H1 (cell line): ENCODE results near the gene LPCAT1. TPM values are rescaled to one million over a fixed set of nuclear protein-coding genes. Genes with fewer than 3 reads are reported as not detected.

Experiments
- CTCF ChIA-PET: fragments of 300-600 bp; sonication (Branson Sonifier 250); formaldehyde crosslinking; loops from one replicate; lab custom pipeline; 2021; ENCODE audit not compliant: partially characterized antibody; lab: Charles Lee
- POLR2A ChIA-PET: fragments of 300-600 bp; sonication (Branson Sonifier 250); formaldehyde crosslinking; loops from one replicate; lab custom pipeline; 2021; ENCODE audit warnings: inconsistent platforms; ENCODE audit not compliant: partially characterized antibody; lab: Charles Lee
- DNase-seq, 2 experiments: peaks; one replicate each; pipeline versions ENCODE4 v3.0.0 to v3.0.0-alpha.2; 2010 to 2022; ENCODE audit warnings: low spot score in 2 of 2, low read depth in 1 of 2, mixed read lengths in 1 of 2
- FAIRE-seq: peaks from 2 replicates; lab custom pipeline; 2011; peaks lifted over from hg19 to GRCh38; lab: Jason Lieb, UNC
- H2AFZ ChIP-seq: 2 replicates; pipeline ENCODE4 v1.8.1; 2012; ENCODE audit warnings: low read length, inconsistent platforms
- H2AK5ac ChIP-seq: 2 replicates; pipeline ENCODE4 v1.6.1; 2013; ENCODE audit warnings: low read depth, low read length
- H2BK120ac ChIP-seq: replicated peaks from 2 replicates; pipeline ENCODE3; 2013; ENCODE audit warnings: low read depth, low read length, inconsistent platforms
- H2BK12ac ChIP-seq: 2 replicates; pipeline ENCODE4 v1.6.1; 2013; ENCODE audit warnings: low read depth, low read length
- H2BK15ac ChIP-seq: 2 replicates; pipeline ENCODE4 v1.6.1; 2013; ENCODE audit warnings: low read length
- H2BK20ac ChIP-seq: 2 replicates; pipeline ENCODE4 v1.6.1; 2013; ENCODE audit warnings: low read length
- H2BK5ac ChIP-seq: 2 replicates; pipeline ENCODE4 v1.6.1; 2013; ENCODE audit warnings: low read depth, low read length
- H3K14ac ChIP-seq: 2 replicates; pipeline ENCODE4 v1.6.1; 2013; ENCODE audit warnings: inconsistent platforms; ENCODE audit not compliant: insufficient read length
- H3K18ac ChIP-seq: 2 replicates; pipeline ENCODE4 v1.6.1; 2013; ENCODE audit warnings: low read length; ENCODE audit errors: extremely low read depth
- H3K23ac ChIP-seq: 2 replicates; pipeline ENCODE4 v1.6.1; 2013; ENCODE audit warnings: inconsistent platforms; ENCODE audit not compliant: insufficient read length
- H3K23me2 ChIP-seq: 2 replicates; pipeline ENCODE4 v1.6.1; 2013; ENCODE audit warnings: low read depth, low read length
- H3K27ac ChIP-seq: 2 replicates; pipeline ENCODE4 v1.6.1; 2011; ENCODE audit warnings: low read depth, low read length, inconsistent platforms
- H3K27me3 ChIP-seq, 4 experiments: replicated peaks in 1 of 4; 1 replicate in 1 of 4; 2 replicates in 3 of 4; pipeline versions ENCODE4 v1.6.1 to v1.8.1; 2011 to 2013; ENCODE audit warnings: low read length in 3 of 4, mild to moderate bottlenecking in 3 of 4, inconsistent platforms in 2 of 4, mixed read lengths in 2 of 4, moderate library complexity in 1 of 4; ENCODE audit not compliant: control insufficient read depth in 3 of 4, insufficient read depth in 3 of 4; ENCODE audit errors: extremely low read depth in 1 of 4
- H3K36me3 ChIP-seq, 4 experiments: 2 replicates each; pipeline versions ENCODE4 v1.6.1 to v1.8.1; 2011 to 2013; ENCODE audit warnings: mild to moderate bottlenecking in 4 of 4, low read length in 3 of 4, moderate library complexity in 2 of 4, control low read depth in 1 of 4, inconsistent platforms in 1 of 4; ENCODE audit not compliant: insufficient read depth in 4 of 4, control insufficient read depth in 2 of 4
- H3K4ac ChIP-seq: replicated peaks from 2 replicates; pipeline ENCODE3; 2013; ENCODE audit warnings: low read length, low read depth, mixed read lengths, inconsistent platforms; ENCODE audit not compliant: insufficient read length
- H3K4me1 ChIP-seq, 4 experiments: replicated peaks in 1 of 4; 1 replicate in 1 of 4; 2 replicates in 3 of 4; pipeline versions ENCODE4 v1.6.1 to v1.8.1; 2011 to 2013; ENCODE audit warnings: low read length in 3 of 4, inconsistent platforms in 2 of 4, mixed read lengths in 1 of 4; ENCODE audit not compliant: insufficient read depth in 4 of 4, control insufficient read depth in 3 of 4
- H3K4me2 ChIP-seq, 2 experiments: 2 replicates each; pipeline versions ENCODE4 v1.6.1 to v1.8.1; 2011 to 2013; ENCODE audit warnings: low read depth in 2 of 2, low read length in 2 of 2, control low read depth in 1 of 2, inconsistent platforms in 1 of 2, mild to moderate bottlenecking in 1 of 2; ENCODE audit not compliant: insufficient read depth in 1 of 2
- H3K4me3 ChIP-seq, 4 experiments: fragments of 200-600, 300-600 bp in 1 of 4; sonication (generic), shearing (Covaris generic), sonication (Bioruptor Twin) in 1 of 4; 2 replicates each; pipeline versions ENCODE4 v1.5.1 to v1.8.1; 2011 to 2016; ENCODE audit warnings: low read length in 4 of 4, low read depth in 3 of 4, control low read depth in 2 of 4, inconsistent platforms in 2 of 4, mild to moderate bottlenecking in 2 of 4, mixed read lengths in 1 of 4, moderate library complexity in 1 of 4; ENCODE audit not compliant: insufficient read depth in 2 of 4; ENCODE audit errors: extremely low read depth in 1 of 4
- H3K56ac ChIP-seq: replicated peaks from 2 replicates; pipeline ENCODE3; 2013; ENCODE audit warnings: low read depth, mild to moderate bottlenecking, mixed read lengths, low read length, inconsistent platforms; ENCODE audit not compliant: insufficient read length
- H3K79me1 ChIP-seq: 2 replicates; pipeline ENCODE4 v1.6.1; 2013; ENCODE audit warnings: low read depth, low read length, control low read depth
- H3K79me2 ChIP-seq, 2 experiments: 2 replicates each; pipeline versions ENCODE4 v1.6.1 to v1.8.1; 2012 to 2013; ENCODE audit warnings: low read length in 2 of 2, mild to moderate bottlenecking in 2 of 2, inconsistent platforms in 1 of 2; ENCODE audit not compliant: insufficient read depth in 2 of 2, control insufficient read depth in 1 of 2
- H3K9ac ChIP-seq, 4 experiments: replicated peaks in 1 of 4; 1 replicate in 1 of 4; 2 replicates in 3 of 4; pipeline versions ENCODE4 v1.6.1 to v1.8.1; 2011 to 2013; ENCODE audit warnings: low read depth in 3 of 4, low read length in 3 of 4, control low read depth in 2 of 4, mild to moderate bottlenecking in 2 of 4, moderate library complexity in 2 of 4, inconsistent platforms in 1 of 4; ENCODE audit errors: extremely low read depth in 1 of 4
- H3K9me3 ChIP-seq, 2 experiments: 2 replicates each; pipeline versions ENCODE4 v1.6.1 to v1.8.1; 2012 to 2013; ENCODE audit warnings: mild to moderate bottlenecking in 2 of 2, moderate library complexity in 2 of 2, control low read depth in 1 of 2, inconsistent platforms in 1 of 2, low read depth in 1 of 2, low read length in 1 of 2, mixed read lengths in 1 of 2; ENCODE audit not compliant: insufficient read depth in 2 of 2
- H4K20me1 ChIP-seq, 2 experiments: replicated peaks in 1 of 2; 2 replicates each; pipeline versions ENCODE3 to v1.8.1; 2011 to 2013; ENCODE audit warnings: inconsistent platforms in 2 of 2, low read length in 2 of 2, mild to moderate bottlenecking in 1 of 2; ENCODE audit not compliant: insufficient read depth in 2 of 2, control insufficient read depth in 1 of 2
- H4K5ac ChIP-seq: 2 replicates; pipeline ENCODE4 v1.6.1; 2013; ENCODE audit warnings: low read length, low read depth, mixed read lengths, inconsistent platforms; ENCODE audit not compliant: insufficient read length
- H4K8ac ChIP-seq: 2 replicates; pipeline ENCODE4 v1.8.0; 2013; ENCODE audit warnings: mild to moderate bottlenecking, moderate library complexity, low read length, inconsistent platforms; ENCODE audit not compliant: insufficient read depth; ENCODE audit errors: extremely low read depth
- H4K91ac ChIP-seq: replicated peaks from 2 replicates; pipeline ENCODE3; 2013; ENCODE audit warnings: low read length, mixed read lengths, inconsistent platforms; ENCODE audit not compliant: insufficient read length
- POLR2AphosphoS5 ChIP-seq: IDR thresholded peaks from 2 replicates; pipeline ENCODE4 v1.6.1; 2011; ENCODE audit warnings: low read depth, low read length
- YY1 ChIP-seq: IDR thresholded peaks from 2 replicates; pipeline ENCODE4 v1.6.1; 2011; ENCODE audit warnings: low read depth, mild to moderate bottlenecking, low read length
- WGBS, 2 experiments: shearing (Covaris generic) in 1 of 2; methylation state at CpG; one replicate each; pipeline versions ENCODE4 v1.1.6 to v1.1.7; 2013 to 2015; ENCODE audit warnings: low lambda C conversion rate in 2 of 2, mixed read lengths in 2 of 2, inconsistent platforms in 1 of 2, low coverage in 1 of 2, missing lambda C conversion rate in 1 of 2; ENCODE audit not compliant: insufficient replicate concordance in 2 of 2, insufficient coverage in 1 of 2, insufficient read length in 1 of 2; ENCODE audit errors: extremely low coverage in 1 of 2, missing lambda C conversion rate in 1 of 2; 5-methylcytosine and 5-hydroxymethylcytosine counted together
- polyA plus RNA-seq, 7 experiments: library from polyadenylated mRNA; depleted of rRNA in 3 of 7; stranded (reverse) in 5 of 7; unstranded in 2 of 7; fragments of >200 nt in 5 of 7; fragments of 200-250 nt in 2 of 7; gene quantifications; 1 replicate in 5 of 7; 2 replicates in 1 of 7; 4 replicates in 1 of 7; pipeline versions ENCODE4 v1.2.1 to v1.2.3, GENCODE V29; 2011 to 2013; ENCODE audit warnings: missing spikeins in 2 of 7, mixed read lengths in 2 of 7
- total RNA-seq: library from RNA; stranded (reverse); fragmentation: NEBNext Ultra II Directional; extraction: Animal tissue kit (Norgen Biotek cat#: 25700); gene quantifications from 2 replicates; pipeline ENCODE4 v1.2.1, GENCODE V29; 2021

The LPCAT1 gene
- total and polyA plus RNA-seq, 2 of the 8 experiments (the other 6 are each of a cell fraction or from before 2014, with no cell fraction given) = 107 to 260 TPM

DNA sequence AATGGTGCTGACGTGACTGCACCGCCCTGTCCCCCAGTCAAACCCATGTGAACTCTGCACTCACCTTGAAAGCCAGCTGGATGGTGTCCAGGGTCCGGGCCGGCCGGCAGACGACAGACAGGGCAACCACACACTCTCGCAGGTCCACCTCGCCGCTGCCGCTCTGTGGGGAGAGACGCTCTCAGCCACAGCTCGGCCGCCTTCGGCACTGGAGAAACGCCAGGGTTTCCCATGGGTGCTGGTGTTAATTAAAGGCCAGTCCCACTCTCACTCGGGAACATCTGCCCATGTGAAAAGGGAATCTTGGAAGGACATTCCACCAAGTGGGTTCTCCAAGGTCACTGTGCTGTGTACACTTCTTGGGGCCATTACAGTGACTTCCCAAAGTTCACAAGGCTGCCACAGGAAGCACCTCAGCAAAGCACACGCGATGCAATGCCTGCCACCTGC lies 53.0 kb downstream of the LPCAT1 start:
- no peak overlapping the region for H3K9ac ChIP-seq
- no peak overlapping the region for H3K18ac ChIP-seq
- H2BK120ac ChIP-seq = no peak overlapping the region
- H2BK20ac ChIP-seq = no peak overlapping the region
- H3K56ac ChIP-seq = no peak overlapping the region
- no peaks in the 10 kb centered on the region for H3K27me3 ChIP-seq
- H3K23ac ChIP-seq = no peak overlapping the region
- DNase-seq (no peak), FAIRE-seq (no peak)
- ChIA-PET POLR2A (no interaction called here), CTCF (interaction anchor here (0.8 to 5.6 kb wide), 3 partner anchors 9 to 91 kb away, joined by 3 to 47 read pairs (median 5); no protein-coding TSS in a partner anchor)
- peaks cover 1 to 16% of the 10 kb centered on the region in 2 experiments for H4K20me1 ChIP-seq
- no peak overlapping the region for H3K4me2 ChIP-seq
- H2AFZ ChIP-seq = no peak overlapping the region
- H2BK15ac ChIP-seq = no peak overlapping the region
- no peak overlapping the region for H4K8ac ChIP-seq
- H3K4me1 ChIP-seq = no peaks in the 10 kb centered on the region
- no peak overlapping the region for H3K4me3 ChIP-seq
- no peak overlapping the region for H3K4ac ChIP-seq
- no peak overlapping the region for H4K5ac ChIP-seq
- H3K79me1 ChIP-seq = no peaks in the 10 kb centered on the region; the same call in 1 of the 2 replicates
- no peak overlapping the region for H4K91ac ChIP-seq
- H2BK12ac ChIP-seq = no peak overlapping the region
- 0 out of 2 replicates have a peak, but pooled peaks cover 1% of the 10 kb centered on the region for H3K23me2 ChIP-seq
- no peak overlapping the region for H2AK5ac ChIP-seq
- H3K36me3 ChIP-seq = peaks cover 19 to 74% (median 56%) of the 10 kb centered on the region in 4 experiments
- H3K79me2 ChIP-seq = no peaks in the 10 kb centered on the region
- H3K9me3 ChIP-seq = peaks cover under 1 to 7% of the 10 kb centered on the region in 2 experiments; a peak in 1 of 4 replicates
- TF ChIP-seq POLR2AphosphoS5 = peak; percentile 11; the same call in 1 of the 2 replicates
- no peak for TF ChIP-seq YY1
- H2BK5ac ChIP-seq = no peak overlapping the region
- H3K27ac ChIP-seq = no peak overlapping the region
- no peak overlapping the region for H3K14ac ChIP-seq
- WGBS, 2 experiments = 89% methylated on average over 18 of the region's 18 CpGs; no CpG with 5 or more reads in 1 of the 2 experiments
